Measurements from ENCODE around the gene SLC38A10. TPM values are rescaled to one million over a fixed set of nuclear protein-coding genes. Genes with fewer than 3 reads are reported as not detected.

The SLC38A10 gene
- polyA plus RNA-seq, 4 donors = 48.4 to 107 (median 79.2) TPM

DNA sequence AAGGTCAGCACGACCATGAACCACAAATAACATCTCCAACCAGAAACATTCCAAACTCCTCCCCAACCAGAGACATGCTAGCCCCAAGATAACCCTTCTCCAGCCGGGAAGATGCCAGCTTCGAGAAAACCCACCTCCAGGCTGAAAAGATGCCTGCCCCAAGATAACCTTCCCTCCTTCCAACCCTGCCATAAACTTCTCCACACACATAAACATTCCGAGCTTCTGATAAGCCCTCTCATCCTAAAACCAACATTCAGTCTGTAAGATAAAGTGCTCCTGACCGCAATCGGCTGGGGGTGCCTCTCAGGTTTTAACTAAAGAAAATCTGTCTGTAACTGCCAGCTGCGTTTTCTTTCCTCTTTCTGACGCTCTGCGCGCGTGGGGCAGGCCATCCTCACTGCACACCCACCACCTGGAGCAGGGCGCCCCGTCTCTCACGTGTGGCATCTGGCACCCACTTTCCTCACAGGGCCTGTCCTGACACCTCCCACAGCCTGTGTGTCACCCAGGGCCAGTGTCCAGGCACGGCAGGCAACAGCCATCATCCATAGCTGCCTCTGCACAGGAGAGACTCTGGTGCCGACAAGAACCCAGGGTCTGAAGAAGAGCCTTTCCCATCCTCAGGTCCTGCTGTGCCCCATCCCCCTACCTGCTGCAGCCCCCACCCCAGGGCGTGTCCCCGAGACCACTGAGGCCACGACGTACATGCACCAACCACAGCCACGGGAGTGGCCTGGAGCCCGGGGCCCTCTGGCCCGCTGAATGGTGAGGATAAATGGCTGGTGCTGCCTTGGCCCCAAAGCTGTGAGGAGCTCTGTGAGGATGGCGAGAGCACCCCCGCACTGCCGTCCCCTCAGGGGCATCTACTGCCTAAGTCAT is 59.9 kb downstream of the SLC38A10 start:
- H3K36me3 ChIP-seq (ENCODE audit: control insufficient read depth in 3 of 3, insufficient read depth in 2 of 3, low read depth in 1 of 3, low read length in 3 of 3) = peaks cover 4 to 72% (median 6%) of the 10 kb centered on the region in 3 donors
- H3K27me3 ChIP-seq (ENCODE audit: control insufficient read depth in 3 of 3, insufficient read depth in 3 of 3, low read length in 3 of 3) = no peaks in the 10 kb centered on the region
- DNase-seq (no peak), FAIRE-seq (no peak)
- 84 to 89% (median 88%) methylated on average over 25 to 26 of the region's 26 CpGs for WGBS, 3 donors
- H3K4me1 ChIP-seq (ENCODE audit: control insufficient read depth in 3 of 3, insufficient read depth in 2 of 3, low read depth in 1 of 3, low read length in 2 of 3) = peaks cover 2 to 17% (median 12%) of the 10 kb centered on the region in 3 donors
- H3K27ac ChIP-seq (ENCODE audit: low read depth in 1 of 3, low read length in 2 of 3) = no peak overlapping the region
- H3K9me3 ChIP-seq (ENCODE audit: control insufficient read depth in 2 of 2, insufficient read depth in 1 of 2, low read depth in 1 of 2, low read length in 1 of 2) = no peaks in the 10 kb centered on the region
- no peak overlapping the region for H3K4me3 ChIP-seq (ENCODE audit: low read depth in 1 of 3, low read length in 3 of 3)

DNA sequence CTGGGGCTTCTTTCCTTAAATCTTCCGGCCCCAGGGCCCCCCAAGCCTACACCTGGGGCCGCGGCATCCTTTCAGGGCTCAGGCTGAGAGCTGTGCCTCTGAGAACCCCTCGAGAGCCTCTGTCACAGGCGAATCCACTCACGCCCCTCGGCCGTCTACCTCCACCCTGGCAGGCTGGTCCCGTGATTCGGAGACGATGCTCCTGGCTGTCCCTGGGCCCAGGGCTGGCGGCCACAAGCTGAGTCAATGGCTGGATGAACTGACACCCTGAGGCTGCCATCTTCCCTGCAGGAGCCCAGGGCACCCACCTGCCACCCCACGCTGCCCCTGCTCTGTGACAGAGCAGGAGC is 60.6 kb downstream of the SLC38A10 start:
- Histone ChIP-seq H3K9me3 (ENCODE audit: control insufficient read depth in 2 of 2, insufficient read depth in 1 of 2, low read depth in 1 of 2, low read length in 1 of 2) (no peaks in the 10 kb centered on the region), H3K27ac (ENCODE audit: low read depth in 1 of 3, low read length in 2 of 3) (no peak overlapping the region), H3K4me1 (ENCODE audit: control insufficient read depth in 3 of 3, insufficient read depth in 2 of 3, low read depth in 1 of 3, low read length in 2 of 3) (peaks cover 2 to 13% (median 7%) of the 10 kb centered on the region in 3 donors), H3K4me3 (ENCODE audit: low read depth in 1 of 3, low read length in 3 of 3) (no peak overlapping the region), H3K36me3 (ENCODE audit: control insufficient read depth in 3 of 3, insufficient read depth in 2 of 3, low read depth in 1 of 3, low read length in 3 of 3) (peaks cover 4 to 79% (median 6%) of the 10 kb centered on the region in 3 donors), H3K27me3 (ENCODE audit: control insufficient read depth in 3 of 3, insufficient read depth in 3 of 3, low read length in 3 of 3) (no peaks in the 10 kb centered on the region)
- WGBS, 3 donors = 85 to 93% (median 92%) methylated on average over 13 of the region's 13 CpGs
- DNase-seq (no peak), FAIRE-seq (no peak)

DNA sequence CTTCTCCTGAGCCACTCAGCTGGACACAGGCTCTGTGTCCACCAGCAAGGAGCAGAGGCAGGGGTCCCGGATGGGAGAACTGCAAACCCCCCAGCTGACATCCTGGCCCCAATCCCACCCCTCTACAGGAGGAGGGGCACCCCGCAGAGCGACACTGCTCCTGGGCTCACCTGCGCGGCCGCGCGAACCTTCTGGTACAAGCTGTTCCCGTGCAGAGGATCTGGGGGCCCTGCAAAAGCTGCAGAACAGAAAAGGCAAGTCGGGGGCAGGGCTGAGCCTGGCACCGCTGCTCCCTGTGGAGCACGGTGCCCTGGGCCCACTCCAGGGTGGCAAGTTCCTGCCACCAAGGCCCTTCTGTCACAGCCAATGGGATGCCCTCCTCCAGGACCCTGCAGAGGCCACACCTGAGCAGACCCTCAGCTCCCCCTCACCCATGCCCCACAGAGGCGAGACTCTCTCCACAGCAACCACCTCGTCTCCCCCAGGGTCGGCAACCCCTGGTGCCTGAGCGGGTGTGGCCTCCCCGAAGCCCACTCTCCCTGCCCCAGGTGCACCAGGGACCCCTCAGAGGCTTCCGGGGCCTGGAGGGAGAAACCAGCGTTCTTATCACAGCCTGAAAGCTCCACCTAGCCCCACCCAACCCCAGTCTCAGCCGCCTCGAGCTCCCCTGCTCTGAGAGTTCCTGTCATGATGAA is 61.1 kb downstream of the SLC38A10 start:
- no peak for FAIRE-seq
- DNase-seq = no peak
- no peak overlapping the region for H3K27ac ChIP-seq (ENCODE audit: low read depth in 1 of 3, low read length in 2 of 3)
- peaks cover 4 to 83% (median 6%) of the 10 kb centered on the region in 3 donors for H3K36me3 ChIP-seq (ENCODE audit: control insufficient read depth in 3 of 3, insufficient read depth in 2 of 3, low read depth in 1 of 3, low read length in 3 of 3)
- no peaks in the 10 kb centered on the region for H3K9me3 ChIP-seq (ENCODE audit: control insufficient read depth in 2 of 2, insufficient read depth in 1 of 2, low read depth in 1 of 2, low read length in 1 of 2)
- WGBS, 3 donors = 85 to 89% (median 88%) methylated on average over 20 to 21 of the region's 21 CpGs
- no peak overlapping the region for H3K4me3 ChIP-seq (ENCODE audit: low read depth in 1 of 3, low read length in 3 of 3)
- no peaks in the 10 kb centered on the region for H3K27me3 ChIP-seq (ENCODE audit: control insufficient read depth in 3 of 3, insufficient read depth in 3 of 3, low read length in 3 of 3)
- peaks cover 2 to 13% (median 7%) of the 10 kb centered on the region in 3 donors for H3K4me1 ChIP-seq (ENCODE audit: control insufficient read depth in 3 of 3, insufficient read depth in 2 of 3, low read depth in 1 of 3, low read length in 2 of 3)

DNA sequence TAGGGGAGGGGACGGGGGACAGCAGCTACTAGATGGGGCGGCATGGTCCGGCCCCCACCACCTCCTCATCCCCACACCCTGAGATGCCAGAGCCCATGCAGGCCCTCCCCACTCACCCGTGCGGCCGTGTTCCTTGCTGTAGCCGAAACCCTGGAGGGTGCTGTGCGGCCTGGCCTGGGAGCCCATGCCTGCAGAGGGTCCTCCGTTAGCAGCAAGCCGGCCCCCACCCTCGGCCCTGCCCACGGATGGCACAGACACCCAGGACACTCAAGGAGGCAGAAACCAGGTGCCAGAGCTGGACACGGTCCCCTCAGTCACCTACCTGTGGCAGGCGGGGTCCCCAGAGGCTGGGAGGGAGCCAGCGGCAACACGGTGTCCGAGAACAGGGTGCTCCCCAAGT is 61.8 kb downstream of the SLC38A10 start:
- Histone ChIP-seq H3K4me1 (ENCODE audit: control insufficient read depth in 3 of 3, insufficient read depth in 2 of 3, low read depth in 1 of 3, low read length in 2 of 3) (peaks cover 2 to 12% (median 7%) of the 10 kb centered on the region in 3 donors), H3K4me3 (ENCODE audit: low read depth in 1 of 3, low read length in 3 of 3) (no peak overlapping the region), H3K27me3 (ENCODE audit: control insufficient read depth in 3 of 3, insufficient read depth in 3 of 3, low read length in 3 of 3) (no peaks in the 10 kb centered on the region), H3K27ac (ENCODE audit: low read depth in 1 of 3, low read length in 2 of 3) (no peak overlapping the region), H3K9me3 (ENCODE audit: control insufficient read depth in 2 of 2, insufficient read depth in 1 of 2, low read depth in 1 of 2, low read length in 1 of 2) (no peaks in the 10 kb centered on the region), H3K36me3 (ENCODE audit: control insufficient read depth in 3 of 3, insufficient read depth in 2 of 3, low read depth in 1 of 3, low read length in 3 of 3) (peaks cover 4 to 89% (median 6%) of the 10 kb centered on the region in 3 donors)
- FAIRE-seq (no peak), DNase-seq (no peak)
- 91 to 99% (median 95%) methylated on average over 15 to 17 of the region's 17 CpGs for WGBS, 3 donors

DNA sequence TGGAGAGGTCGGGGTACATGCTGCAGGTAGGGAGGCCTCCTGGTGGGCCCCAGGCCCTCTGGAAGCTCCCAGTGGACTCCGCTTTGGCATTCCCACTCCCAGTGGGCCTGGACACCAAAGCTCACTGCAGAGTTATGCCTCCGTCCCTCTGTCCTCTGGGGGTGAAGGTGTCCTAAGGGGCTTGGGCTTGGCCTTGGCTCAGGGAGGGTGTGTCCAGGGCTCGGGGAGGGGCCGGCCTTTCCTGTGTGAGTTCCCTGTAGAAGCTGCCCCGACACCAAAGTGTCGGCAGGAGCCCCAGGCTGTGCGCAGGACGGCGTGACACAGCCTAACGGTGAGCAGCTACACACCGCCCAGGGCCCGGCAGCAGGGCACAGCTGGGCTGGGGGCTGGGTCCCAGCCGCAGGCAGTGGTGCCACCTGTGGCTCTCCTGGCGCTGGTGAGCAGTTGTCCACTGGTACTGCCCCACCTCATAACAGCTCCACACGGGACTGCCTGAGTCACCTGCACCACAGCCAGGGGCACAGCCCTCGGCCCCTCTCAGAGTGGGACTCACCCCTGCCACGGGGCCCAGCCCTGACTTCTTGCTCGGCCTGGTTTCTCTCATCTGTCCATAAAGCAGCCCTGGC is 62.4 kb downstream of the SLC38A10 start:
- Histone ChIP-seq H3K27me3 (ENCODE audit: control insufficient read depth in 3 of 3, insufficient read depth in 3 of 3, low read length in 3 of 3) (no peaks in the 10 kb centered on the region), H3K4me3 (ENCODE audit: low read depth in 1 of 3, low read length in 3 of 3) (no peak overlapping the region), H3K9me3 (ENCODE audit: control insufficient read depth in 2 of 2, insufficient read depth in 1 of 2, low read depth in 1 of 2, low read length in 1 of 2) (no peaks in the 10 kb centered on the region), H3K27ac (ENCODE audit: low read depth in 1 of 3, low read length in 2 of 3) (no peak overlapping the region), H3K36me3 (ENCODE audit: control insufficient read depth in 3 of 3, insufficient read depth in 2 of 3, low read depth in 1 of 3, low read length in 3 of 3) (peaks cover 4 to 91% (median 6%) of the 10 kb centered on the region in 3 donors), H3K4me1 (ENCODE audit: control insufficient read depth in 3 of 3, insufficient read depth in 2 of 3, low read depth in 1 of 3, low read length in 2 of 3) (peaks cover 2 to 6% (median 4%) of the 10 kb centered on the region in 3 donors)
- 89 to 93% (median 91%) methylated on average over 19 of the region's 19 CpGs for WGBS, 3 donors
- FAIRE-seq (no peak), DNase-seq (no peak)

DNA sequence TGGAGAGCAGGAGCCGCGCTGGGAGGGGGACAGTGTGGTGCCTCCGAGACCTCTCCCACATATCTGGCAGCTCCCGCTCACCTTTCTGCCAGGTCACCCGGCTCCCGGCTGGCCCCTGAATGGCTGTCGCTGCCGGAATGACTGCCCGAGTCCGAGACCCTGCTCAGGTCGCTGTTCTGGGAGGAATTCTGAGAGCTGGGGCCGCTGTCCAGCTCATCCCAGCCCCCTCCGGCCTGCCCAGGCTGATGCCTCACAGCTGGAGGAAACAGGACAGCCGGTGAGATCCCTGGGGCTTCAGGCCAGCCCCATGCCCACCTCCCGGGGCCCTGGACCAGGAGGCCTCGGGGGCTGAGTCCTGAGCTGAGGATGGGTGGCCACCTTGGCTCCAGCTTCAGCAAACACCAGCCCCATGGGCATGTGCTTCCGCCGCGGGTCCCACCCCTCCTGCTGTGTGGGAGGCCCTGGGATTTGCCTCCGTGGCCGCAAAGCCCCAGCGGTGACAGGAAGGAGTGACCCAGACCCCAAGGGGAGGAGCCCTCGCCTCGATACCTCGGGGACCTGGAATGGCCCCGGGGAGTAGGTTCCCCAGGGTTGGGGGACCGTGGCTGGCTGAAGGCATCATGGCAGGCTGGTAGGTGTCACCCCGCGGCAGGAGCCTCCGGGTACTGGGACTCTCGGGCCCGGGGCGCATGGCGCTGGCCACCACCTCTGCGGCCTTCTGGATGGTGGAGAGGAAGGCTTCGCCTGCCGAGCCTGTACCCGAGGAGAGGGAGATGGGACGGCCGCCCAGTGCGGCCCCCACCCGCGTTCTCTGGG is 63.1 kb downstream of the SLC38A10 start:
- H3K4me3 ChIP-seq (ENCODE audit: low read depth in 1 of 3, low read length in 3 of 3) = no peak overlapping the region
- 92 to 94% (median 93%) methylated on average over 29 to 43 of the region's 43 CpGs for WGBS, 3 donors
- H3K27me3 ChIP-seq (ENCODE audit: control insufficient read depth in 3 of 3, insufficient read depth in 3 of 3, low read length in 3 of 3) = no peaks in the 10 kb centered on the region
- no peaks in the 10 kb centered on the region for H3K4me1 ChIP-seq (ENCODE audit: control insufficient read depth in 3 of 3, insufficient read depth in 2 of 3, low read depth in 1 of 3, low read length in 2 of 3)
- no peak overlapping the region for H3K27ac ChIP-seq (ENCODE audit: low read depth in 1 of 3, low read length in 2 of 3)
- peaks cover 0 to 2% of the 10 kb centered on the region in 2 donors for H3K9me3 ChIP-seq (ENCODE audit: control insufficient read depth in 2 of 2, insufficient read depth in 1 of 2, low read depth in 1 of 2, low read length in 1 of 2)
- peaks cover 4 to 83% (median 6%) of the 10 kb centered on the region in 3 donors for H3K36me3 ChIP-seq (ENCODE audit: control insufficient read depth in 3 of 3, insufficient read depth in 2 of 3, low read depth in 1 of 3, low read length in 3 of 3)
- no peak for DNase-seq
- FAIRE-seq = no peak

DNA sequence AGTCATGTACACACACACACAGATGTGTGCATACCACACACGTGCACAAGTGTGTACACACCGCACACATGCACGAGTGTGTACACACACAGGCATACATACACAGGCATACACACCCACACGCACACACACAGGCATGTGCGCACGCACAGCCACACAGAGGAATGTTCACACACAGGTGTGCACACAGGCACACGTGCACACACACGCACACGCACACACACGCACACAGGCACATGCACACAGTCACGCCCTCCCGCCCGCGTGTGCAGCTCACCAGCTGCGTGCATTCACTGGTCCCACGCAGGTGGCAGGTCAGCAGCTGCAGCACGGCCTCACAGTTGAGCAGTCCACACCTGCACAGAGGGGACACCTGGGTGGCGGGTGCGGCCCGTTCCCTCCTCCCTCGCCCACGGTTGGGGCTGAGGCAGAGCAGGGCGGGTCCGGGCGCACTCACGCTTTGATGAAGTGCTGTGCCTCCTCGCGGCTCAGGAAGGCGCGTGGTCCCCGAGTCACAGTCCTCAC is 63.9 kb downstream of the SLC38A10 start:
- H3K27me3 ChIP-seq (ENCODE audit: control insufficient read depth in 3 of 3, insufficient read depth in 3 of 3, low read length in 3 of 3) = no peaks in the 10 kb centered on the region
- DNase-seq (no peak), FAIRE-seq (no peak)
- no peak overlapping the region for H3K27ac ChIP-seq (ENCODE audit: low read depth in 1 of 3, low read length in 2 of 3)
- no peaks in the 10 kb centered on the region for H3K4me1 ChIP-seq (ENCODE audit: control insufficient read depth in 3 of 3, insufficient read depth in 2 of 3, low read depth in 1 of 3, low read length in 2 of 3)
- WGBS, 3 donors = 81 to 87% (median 87%) methylated on average over 28 to 31 of the region's 31 CpGs
- H3K36me3 ChIP-seq (ENCODE audit: control insufficient read depth in 3 of 3, insufficient read depth in 2 of 3, low read depth in 1 of 3, low read length in 3 of 3) = peaks cover 4 to 75% (median 6%) of the 10 kb centered on the region in 3 donors
- H3K9me3 ChIP-seq (ENCODE audit: control insufficient read depth in 2 of 2, insufficient read depth in 1 of 2, low read depth in 1 of 2, low read length in 1 of 2) = peaks cover 0 to 2% of the 10 kb centered on the region in 2 donors
- no peak overlapping the region for H3K4me3 ChIP-seq (ENCODE audit: low read depth in 1 of 3, low read length in 3 of 3)
